ENCODE measurements around the gene PLA1A. TPM values are rescaled to one million over a fixed set of nuclear protein-coding genes. Genes with fewer than 3 reads are reported as not detected.
A peak's percentile ranks its signal among the peaks of the same experiment; 100 is the strongest.

The PLA1A gene
- total RNA-seq, 1 donor from 2014 or later: not detected

DNA sequence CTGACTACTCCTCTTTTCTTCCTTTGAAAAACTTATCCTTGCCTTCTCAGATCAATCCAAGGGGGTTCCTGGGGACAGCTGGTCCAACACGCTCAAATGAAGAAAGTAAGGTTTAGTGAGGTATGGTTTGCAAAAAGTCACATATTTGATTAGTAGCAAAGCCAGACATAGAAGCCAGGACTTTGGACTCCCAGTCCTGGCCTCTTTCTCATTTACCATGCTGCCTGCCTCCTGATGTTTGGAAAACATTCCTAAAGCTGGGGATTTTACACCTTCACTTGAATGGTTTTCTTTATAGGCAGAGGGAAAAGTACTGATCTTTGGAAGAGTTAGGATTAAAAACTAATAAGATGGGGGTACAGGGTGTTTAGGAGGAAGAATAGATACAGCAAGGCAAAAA is 48.1 kb downstream of the PLA1A start:
- TF ChIP-seq, protein P1, sequence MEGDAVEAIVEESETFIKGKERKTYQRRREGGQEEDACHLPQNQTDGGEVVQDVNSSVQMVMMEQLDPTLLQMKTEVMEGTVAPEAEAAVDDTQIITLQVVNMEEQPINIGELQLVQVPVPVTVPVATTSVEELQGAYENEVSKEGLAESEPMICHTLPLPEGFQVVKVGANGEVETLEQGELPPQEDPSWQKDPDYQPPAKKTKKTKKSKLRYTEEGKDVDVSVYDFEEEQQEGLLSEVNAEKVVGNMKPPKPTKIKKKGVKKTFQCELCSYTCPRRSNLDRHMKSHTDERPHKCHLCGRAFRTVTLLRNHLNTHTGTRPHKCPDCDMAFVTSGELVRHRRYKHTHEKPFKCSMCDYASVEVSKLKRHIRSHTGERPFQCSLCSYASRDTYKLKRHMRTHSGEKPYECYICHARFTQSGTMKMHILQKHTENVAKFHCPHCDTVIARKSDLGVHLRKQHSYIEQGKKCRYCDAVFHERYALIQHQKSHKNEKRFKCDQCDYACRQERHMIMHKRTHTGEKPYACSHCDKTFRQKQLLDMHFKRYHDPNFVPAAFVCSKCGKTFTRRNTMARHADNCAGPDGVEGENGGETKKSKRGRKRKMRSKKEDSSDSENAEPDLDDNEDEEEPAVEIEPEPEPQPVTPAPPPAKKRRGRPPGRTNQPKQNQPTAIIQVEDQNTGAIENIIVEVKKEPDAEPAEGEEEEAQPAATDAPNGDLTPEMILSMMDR (IDR thresholded peaks at IDR 0.05; ENCODE audit: unreplicated experiment): no peak
- Mint-ChIP-seq H3K27me3 (ENCODE audit: low read depth) (no peaks in the 10 kb centered on the region), H3K27ac (no peak overlapping the region), H3K36me3 (peaks cover 4% of the 10 kb centered on the region), H3K4me1 (peaks cover 38% of the 10 kb centered on the region), H3K9me3 (no peaks in the 10 kb centered on the region), H3K4me3 (no peak overlapping the region)
- DNase-seq (ENCODE audit: low spot score in 2 of 2, unreplicated experiment in 2 of 2): no peak

DNA sequence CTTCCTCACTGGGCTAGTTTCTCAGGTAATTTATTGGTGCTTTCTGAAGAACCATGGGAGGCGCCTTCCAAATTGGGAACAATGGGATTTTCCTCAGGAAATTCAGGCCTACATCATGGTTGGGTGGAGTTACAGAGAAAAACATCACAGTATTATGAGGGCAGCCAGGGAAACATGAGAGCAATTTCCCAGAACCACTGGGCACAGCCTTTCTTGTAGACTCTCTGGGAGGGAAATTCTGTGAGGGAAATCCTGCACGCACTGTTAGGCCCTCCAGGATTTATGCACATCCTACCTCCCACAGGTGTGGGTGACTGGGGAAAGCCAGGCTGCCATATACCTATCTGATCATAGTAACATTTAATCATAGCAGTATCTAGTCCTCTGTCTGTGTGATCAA is 49.5 kb downstream of the PLA1A start:
- Mint-ChIP-seq H3K4me3 (no peak overlapping the region), H3K4me1 (peaks cover 38% of the 10 kb centered on the region), H3K27ac (peak overlapping the region; percentile 32), H3K9me3 (no peaks in the 10 kb centered on the region), H3K27me3 (ENCODE audit: low read depth) (no peaks in the 10 kb centered on the region), H3K36me3 (no peaks in the 10 kb centered on the region)
- TF ChIP-seq, protein P1 (IDR thresholded peaks at IDR 0.05; ENCODE audit: unreplicated experiment): no peak
- no peak for DNase-seq (ENCODE audit: low spot score in 2 of 2, unreplicated experiment in 2 of 2)

DNA sequence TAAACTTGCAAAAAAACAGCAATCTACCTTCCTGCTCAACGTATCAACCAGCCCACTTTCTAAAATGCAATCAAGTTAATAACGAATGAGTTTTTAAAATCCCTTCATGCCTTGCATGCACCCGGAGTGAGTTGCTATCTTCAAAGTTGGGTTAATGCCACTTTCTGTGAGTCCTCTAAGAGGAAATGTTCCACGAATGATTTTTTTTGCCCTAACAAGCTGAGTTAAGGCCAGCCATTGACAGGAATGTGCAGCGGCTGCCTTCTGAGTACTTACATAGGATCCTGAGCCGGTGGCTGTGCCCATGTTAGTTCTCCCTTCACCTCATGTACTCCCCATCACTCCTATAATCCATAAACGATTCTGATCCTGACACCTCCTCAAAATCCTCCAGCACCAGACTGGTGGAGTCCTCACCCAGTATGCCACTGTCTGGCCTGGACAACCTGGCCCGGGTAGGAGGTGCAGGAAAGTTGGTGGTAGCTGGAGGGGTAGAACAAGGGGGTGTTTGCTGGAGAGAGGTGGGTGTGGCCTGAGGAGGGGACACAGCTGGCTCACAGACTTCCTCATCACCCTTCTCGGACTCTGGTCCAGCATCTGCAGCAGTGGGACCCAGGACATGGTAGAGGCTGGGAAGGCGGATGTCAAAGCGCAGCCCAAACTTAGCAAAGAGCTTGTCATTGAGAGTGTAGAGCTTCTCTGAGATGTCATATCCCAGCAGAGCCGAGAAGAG is 50.3 kb downstream of the PLA1A start:
- Mint-ChIP-seq H3K9me3 (no peaks in the 10 kb centered on the region), H3K36me3 (no peaks in the 10 kb centered on the region), H3K27ac (peak overlapping the region; percentile 32), H3K4me3 (no peak overlapping the region), H3K27me3 (ENCODE audit: low read depth) (no peaks in the 10 kb centered on the region), H3K4me1 (peaks cover 36% of the 10 kb centered on the region)
- TF ChIP-seq, protein P1 (IDR thresholded peaks at IDR 0.05; ENCODE audit: unreplicated experiment): no peak
- no peak for DNase-seq (ENCODE audit: low spot score in 2 of 2, unreplicated experiment in 2 of 2)

- Mint-ChIP-seq H3K4me1 (peaks cover 29% of the 10 kb centered on the region), H3K36me3 (no peaks in the 10 kb centered on the region)
Measured at GRCh38 chr3:119649761-119650160, 52.1 kb downstream of the PLA1A start.

GRCh38 chr3:119652306-119653033 is 54.8 kb downstream of the PLA1A start:
- no peak overlapping the region for H3K4me3 Mint-ChIP-seq
- no peaks in the 10 kb centered on the region for H3K9me3 Mint-ChIP-seq
- TF ChIP-seq, protein P1 (IDR thresholded peaks at IDR 0.05; ENCODE audit: unreplicated experiment): no peak
- H3K4me1 Mint-ChIP-seq: peaks cover 24% of the 10 kb centered on the region
- H3K27me3 Mint-ChIP-seq (ENCODE audit: low read depth): no peaks in the 10 kb centered on the region
- H3K36me3 Mint-ChIP-seq: no peaks in the 10 kb centered on the region
- no peak for DNase-seq (ENCODE audit: low spot score in 2 of 2, unreplicated experiment in 2 of 2)
- no peak overlapping the region for H3K27ac Mint-ChIP-seq

More at GRCh38 chr3:119649761-119650160, 52.1 kb downstream of the PLA1A start:
- H3K27me3 Mint-ChIP-seq (ENCODE audit: low read depth): no peaks in the 10 kb centered on the region
- no peak for DNase-seq (ENCODE audit: low spot score in 2 of 2, unreplicated experiment in 2 of 2)
- H3K27ac Mint-ChIP-seq: peak overlapping the region; percentile 47
- H3K4me3 Mint-ChIP-seq: no peak overlapping the region
- H3K9me3 Mint-ChIP-seq: no peaks in the 10 kb centered on the region
- TF ChIP-seq, protein P1 (IDR thresholded peaks at IDR 0.05; ENCODE audit: unreplicated experiment): no peak

Data from mesothelial cell of epicardium (in vitro differentiated cells).